ENCODE data around the gene IRF6. TPM values are rescaled to one million over a fixed set of nuclear protein-coding genes. Genes with fewer than 3 reads are reported as not detected.
A peak's percentile ranks its signal among the peaks of the same experiment; 100 is the strongest.

The IRF6 gene
- total RNA-seq, 1 donor: 3.1 TPM

DNA sequence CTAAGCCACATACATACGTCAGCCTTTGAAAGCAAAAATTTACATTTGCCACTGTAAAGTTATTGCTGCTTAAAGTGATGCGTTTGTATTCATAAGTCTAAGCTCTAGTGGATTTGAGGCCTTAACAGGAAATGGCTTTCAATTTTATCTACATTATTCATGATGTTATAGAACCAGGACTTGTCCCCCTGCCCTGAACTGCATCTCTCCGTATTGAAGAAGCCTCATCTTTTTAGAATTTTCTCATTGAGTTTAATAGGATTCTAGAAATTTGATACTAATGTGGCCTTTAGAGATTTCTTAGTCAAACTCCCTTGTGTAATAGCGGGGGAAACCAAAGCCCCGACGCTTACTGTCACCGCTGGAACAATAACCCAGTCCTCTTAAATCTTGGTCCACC lies 31.7 kb upstream of the IRF6 start:
- H3K4me3 ChIP-seq (ENCODE audit: low read depth, low read length): no peak overlapping the region
- TF ChIP-seq, protein P1, sequence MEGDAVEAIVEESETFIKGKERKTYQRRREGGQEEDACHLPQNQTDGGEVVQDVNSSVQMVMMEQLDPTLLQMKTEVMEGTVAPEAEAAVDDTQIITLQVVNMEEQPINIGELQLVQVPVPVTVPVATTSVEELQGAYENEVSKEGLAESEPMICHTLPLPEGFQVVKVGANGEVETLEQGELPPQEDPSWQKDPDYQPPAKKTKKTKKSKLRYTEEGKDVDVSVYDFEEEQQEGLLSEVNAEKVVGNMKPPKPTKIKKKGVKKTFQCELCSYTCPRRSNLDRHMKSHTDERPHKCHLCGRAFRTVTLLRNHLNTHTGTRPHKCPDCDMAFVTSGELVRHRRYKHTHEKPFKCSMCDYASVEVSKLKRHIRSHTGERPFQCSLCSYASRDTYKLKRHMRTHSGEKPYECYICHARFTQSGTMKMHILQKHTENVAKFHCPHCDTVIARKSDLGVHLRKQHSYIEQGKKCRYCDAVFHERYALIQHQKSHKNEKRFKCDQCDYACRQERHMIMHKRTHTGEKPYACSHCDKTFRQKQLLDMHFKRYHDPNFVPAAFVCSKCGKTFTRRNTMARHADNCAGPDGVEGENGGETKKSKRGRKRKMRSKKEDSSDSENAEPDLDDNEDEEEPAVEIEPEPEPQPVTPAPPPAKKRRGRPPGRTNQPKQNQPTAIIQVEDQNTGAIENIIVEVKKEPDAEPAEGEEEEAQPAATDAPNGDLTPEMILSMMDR (IDR thresholded peaks at IDR 0.05; ENCODE audit: insufficient read depth, low read length): no peak

DNA sequence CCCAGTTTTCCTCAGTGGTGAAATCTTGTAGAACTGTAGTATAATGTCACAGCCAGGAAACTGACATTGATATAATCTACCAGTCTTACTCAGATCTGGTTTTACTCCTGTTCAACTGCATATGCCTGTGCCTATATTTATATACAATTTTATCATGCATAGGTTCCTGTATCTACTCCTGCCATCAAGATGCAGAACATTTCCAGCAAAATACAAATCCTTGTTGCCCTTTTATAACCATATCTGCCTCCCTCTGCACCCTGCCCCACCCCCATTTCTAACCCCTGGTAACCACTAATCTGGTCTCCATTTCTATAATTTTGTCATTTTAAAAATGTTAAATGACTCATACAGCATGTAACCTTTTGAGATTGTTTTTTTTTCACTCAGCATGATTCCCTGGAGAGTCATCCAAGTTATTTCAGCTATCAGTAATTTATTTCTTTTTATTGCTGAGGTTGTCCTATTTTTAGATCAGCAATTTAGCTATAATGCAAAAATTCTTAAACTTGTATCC lies 29.9 kb upstream of the IRF6 start:
- TF ChIP-seq, protein P1 (IDR thresholded peaks at IDR 0.05; ENCODE audit: insufficient read depth, low read length): no peak
- peak; percentile 78 for DNase-seq (ENCODE audit: low read depth)
- H3K4me3 ChIP-seq (ENCODE audit: low read depth, low read length): no peak overlapping the region

More for the DNA sequence above, 31.7 kb upstream of the IRF6 start:
- no peak for DNase-seq (ENCODE audit: low read depth)

DNA sequence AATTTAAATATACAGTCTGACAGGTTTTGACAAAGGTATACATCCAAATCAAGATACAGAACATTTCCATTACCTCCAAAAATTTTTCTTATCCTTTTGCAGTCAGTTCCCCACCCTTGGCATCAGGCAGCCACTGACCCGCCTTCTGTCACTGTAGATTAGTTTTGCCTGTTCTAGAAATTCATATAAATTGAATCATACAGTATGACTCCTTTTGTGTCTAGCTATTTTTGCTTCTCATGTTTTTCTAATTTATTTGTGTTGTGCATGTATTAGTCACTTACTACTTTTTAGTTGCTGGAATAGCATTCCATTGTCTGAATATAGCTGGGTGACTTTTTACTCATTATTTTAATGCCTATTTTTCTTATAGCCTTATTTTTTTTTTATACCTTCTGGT lies 25.7 kb upstream of the IRF6 start:
- TF ChIP-seq, protein P1 (IDR thresholded peaks at IDR 0.05; ENCODE audit: insufficient read depth, low read length): no peak
- peak; percentile 62 for DNase-seq (ENCODE audit: low read depth)

DNA sequence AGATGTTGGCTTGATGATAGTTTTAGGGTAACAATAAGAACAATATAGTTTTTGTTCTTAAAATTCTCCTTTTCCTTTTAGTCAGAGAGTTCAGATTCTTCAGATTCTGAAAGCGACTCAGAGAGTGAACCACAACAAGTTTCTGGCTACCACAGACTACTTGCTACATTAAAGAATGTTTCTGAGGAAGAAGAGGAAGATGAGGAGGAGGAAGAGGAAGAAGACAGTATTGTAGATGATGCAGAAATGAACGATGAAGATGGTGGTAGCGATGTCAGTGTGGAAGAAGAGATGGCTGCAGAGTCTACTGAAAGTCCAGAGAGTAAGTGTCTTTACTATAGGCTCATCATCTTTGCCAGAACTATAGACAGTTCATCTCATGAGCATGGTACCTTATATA lies 24.8 kb upstream of the IRF6 start:
- no peak for DNase-seq (ENCODE audit: low read depth)
- H3K4me3 ChIP-seq (ENCODE audit: low read depth, low read length): no peak overlapping the region
- TF ChIP-seq, protein P1 (IDR thresholded peaks at IDR 0.05; ENCODE audit: insufficient read depth, low read length): no peak

More for the DNA sequence above, 25.7 kb upstream of the IRF6 start:
- H3K4me3 ChIP-seq (ENCODE audit: low read depth, low read length): no peak overlapping the region

DNA sequence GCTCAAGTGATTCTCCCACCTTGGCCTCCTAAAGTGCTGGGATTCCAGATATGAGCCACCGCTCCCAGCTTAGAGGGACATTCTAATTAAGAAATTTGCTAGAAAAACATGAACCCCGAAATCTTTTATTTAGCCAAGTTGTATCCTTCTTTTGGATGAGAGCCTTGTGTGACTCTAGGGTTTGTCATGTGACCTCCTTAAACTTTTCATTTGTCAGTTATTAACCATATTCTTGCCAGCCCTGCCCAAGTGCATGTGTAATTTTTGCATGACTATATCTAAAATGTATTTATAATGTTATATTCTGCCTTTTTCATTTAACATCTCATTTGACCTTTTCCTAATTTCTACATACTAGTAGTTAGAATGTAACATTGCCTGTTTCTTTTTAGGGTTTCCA lies 23.8 kb upstream of the IRF6 start:
- TF ChIP-seq, protein P1 (IDR thresholded peaks at IDR 0.05; ENCODE audit: insufficient read depth, low read length): no peak
- no peak for DNase-seq (ENCODE audit: low read depth)
- H3K4me3 ChIP-seq (ENCODE audit: low read depth, low read length): no peak overlapping the region

DNA sequence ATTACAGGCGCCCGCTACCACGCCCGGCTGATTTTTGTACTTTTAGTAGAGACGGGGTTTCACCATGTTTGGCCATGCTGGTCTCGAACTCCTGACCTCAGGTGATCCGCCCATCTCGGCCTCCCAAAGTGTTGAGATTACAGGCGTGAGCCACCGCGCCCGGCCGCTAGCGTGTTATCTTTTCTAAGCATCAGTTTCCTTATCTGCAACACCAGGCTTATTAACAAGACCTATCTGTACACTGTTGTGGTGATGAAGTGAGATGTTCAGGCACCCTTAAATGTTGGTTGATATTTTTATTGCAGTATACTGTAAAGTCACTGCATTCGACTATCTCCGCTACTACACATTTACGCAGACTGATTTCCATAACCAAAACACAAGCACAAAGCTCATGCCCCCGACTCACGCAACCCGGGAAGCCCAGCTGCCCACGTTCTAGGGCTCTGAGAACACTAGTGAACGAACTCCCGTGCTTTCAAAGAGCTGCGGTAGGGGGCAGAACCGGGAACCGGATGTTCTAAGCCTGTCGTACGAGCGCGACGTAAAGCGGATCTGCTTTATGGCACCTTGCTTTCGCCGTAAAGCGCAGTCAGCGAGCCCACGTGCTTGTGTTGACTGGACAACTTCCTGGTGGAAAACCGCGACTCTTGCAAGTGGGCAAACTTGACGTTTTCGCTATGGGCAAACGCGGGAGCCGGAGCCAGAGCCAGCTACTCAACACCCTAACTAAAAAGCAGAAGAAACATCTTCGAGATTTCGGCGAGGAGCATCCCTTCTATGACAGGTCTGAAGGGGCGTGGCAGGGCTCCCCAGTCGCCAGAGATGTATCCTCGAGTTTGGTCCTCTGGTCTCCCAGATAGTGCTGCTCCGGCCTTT lies 21.7 kb upstream of the IRF6 start, which contains the start of gene UTP25:
UTP25 (plus strand) TSS at position 589 of the 879 bp plus-strand sequence; CDS start at position 681, 92 bp downstream.
- TF ChIP-seq, protein P1 (IDR thresholded peaks at IDR 0.05; ENCODE audit: insufficient read depth, low read length): peak; percentile 79
- H3K4me3 ChIP-seq (ENCODE audit: low read depth, low read length): peak within 1 kb of the TSS; percentile 91
- DNase-seq (ENCODE audit: low read depth): peak; percentile 98
